Nephron (organoid): ENCODE results near the gene SHF.
A peak's percentile ranks its signal among the peaks of the same experiment; 100 is the strongest.

ENCODE experiments used
- H3K27ac Mint-ChIP-seq, 3 experiments: 2 replicates each; pipeline ENCODE4 v1.8.0; 2020; ENCODE audit warnings: mixed read lengths in 3 of 3, mild to moderate bottlenecking in 2 of 3, moderate library complexity in 1 of 3
- H3K27me3 Mint-ChIP-seq: 2 replicates; pipeline ENCODE4 v1.8.0; 2021; ENCODE audit warnings: low read depth, mild to moderate bottlenecking, moderate library complexity, mixed read lengths
- H3K36me3 Mint-ChIP-seq: 2 replicates; pipeline ENCODE4 v1.8.0; 2020; ENCODE audit warnings: low read depth, mixed read lengths
- H3K4me1 Mint-ChIP-seq: 2 replicates; pipeline ENCODE4 v1.8.0; 2020; ENCODE audit warnings: mixed read lengths
- H3K4me3 Mint-ChIP-seq, 3 experiments: 2 replicates each; pipeline ENCODE4 v1.8.0; 2020; ENCODE audit warnings: mild to moderate bottlenecking in 3 of 3, mixed read lengths in 3 of 3, moderate library complexity in 2 of 3
- H3K9me3 Mint-ChIP-seq: 2 replicates; pipeline ENCODE4 v1.8.0; 2020; ENCODE audit warnings: mixed read lengths
- CTCF ChIP-seq, 3 experiments: fragments of 200-600 bp; sonication (generic); IDR thresholded peaks; one replicate each; pipeline ENCODE4 v1.5.0; 2021; ENCODE audit warnings: antibody characterized with exemption in 3 of 3; ENCODE audit not compliant: unreplicated experiment in 3 of 3

Gene SHF

GRCh38 chr15:45126535-45127158, 61.1 kb downstream of the SHF start:
- no peaks in the 10 kb centered on the region for H3K36me3 Mint-ChIP-seq
- peak in 2 of 3 experiments; percentile 32 to 36 for TF ChIP-seq CTCF (IDR thresholded peaks at IDR 0.05; ENCODE audit: unreplicated experiment in 3 of 3)
- H3K27ac Mint-ChIP-seq, result no peak overlapping the region
- H3K4me1 Mint-ChIP-seq, result peaks cover 7% of the 10 kb centered on the region
- H3K4me3 Mint-ChIP-seq, result no peak overlapping the region
- peaks cover 2% of the 10 kb centered on the region for H3K9me3 Mint-ChIP-seq
- peaks cover 92% of the 10 kb centered on the region for H3K27me3 Mint-ChIP-seq

- peaks cover 72% of the 10 kb centered on the region for H3K27me3 Mint-ChIP-seq
- no peaks in the 10 kb centered on the region for H3K36me3 Mint-ChIP-seq
- peaks cover 3% of the 10 kb centered on the region for H3K4me1 Mint-ChIP-seq
- H3K9me3 Mint-ChIP-seq, result peaks cover 2% of the 10 kb centered on the region
- H3K27ac Mint-ChIP-seq, result no peak overlapping the region
- TF ChIP-seq CTCF (IDR thresholded peaks at IDR 0.05; ENCODE audit: unreplicated experiment in 3 of 3), result no peak
- H3K4me3 Mint-ChIP-seq, result no peak overlapping the region
Measured at GRCh38 chr15:45123397-45123796, 64.4 kb downstream of the SHF start.

DNA sequence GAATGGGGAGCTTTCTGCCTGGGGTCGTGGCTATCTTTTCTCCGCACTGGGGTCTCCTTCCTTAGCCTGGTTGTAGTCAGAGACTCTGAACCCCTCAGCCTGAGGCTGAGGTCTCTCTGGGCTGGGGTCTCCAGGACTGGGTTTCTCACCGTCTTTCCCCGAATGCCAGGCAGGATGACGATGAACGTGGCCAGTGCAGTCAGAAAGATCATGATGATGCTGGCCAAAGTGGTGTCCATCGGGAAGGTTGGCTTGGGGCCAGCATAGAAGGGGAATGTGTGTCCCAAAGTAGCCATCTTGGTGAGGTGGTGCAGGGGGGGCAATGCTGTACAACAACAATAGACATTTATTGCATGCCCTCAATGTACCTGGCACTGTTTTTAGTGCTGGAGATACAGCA, 65.0 kb downstream of the SHF start:
- no peak overlapping the region for H3K27ac Mint-ChIP-seq
- H3K36me3 Mint-ChIP-seq, result no peaks in the 10 kb centered on the region
- H3K4me1 Mint-ChIP-seq, result peaks cover 5% of the 10 kb centered on the region
- H3K9me3 Mint-ChIP-seq, result peaks cover 2% of the 10 kb centered on the region
- peaks cover 72% of the 10 kb centered on the region for H3K27me3 Mint-ChIP-seq
- H3K4me3 Mint-ChIP-seq, result no peak overlapping the region
- no peak for TF ChIP-seq CTCF (IDR thresholded peaks at IDR 0.05; ENCODE audit: unreplicated experiment in 3 of 3)

GRCh38 chr15:45121706-45122417, 65.9 kb downstream of the SHF start:
- H3K36me3 Mint-ChIP-seq, result no peaks in the 10 kb centered on the region
- peaks cover 76% of the 10 kb centered on the region for H3K27me3 Mint-ChIP-seq
- TF ChIP-seq CTCF (IDR thresholded peaks at IDR 0.05; ENCODE audit: unreplicated experiment in 3 of 3), result no peak
- peaks cover 5% of the 10 kb centered on the region for H3K4me1 Mint-ChIP-seq
- H3K27ac Mint-ChIP-seq, result no peak overlapping the region
- peaks cover 2% of the 10 kb centered on the region for H3K9me3 Mint-ChIP-seq
- no peak overlapping the region for H3K4me3 Mint-ChIP-seq

DNA sequence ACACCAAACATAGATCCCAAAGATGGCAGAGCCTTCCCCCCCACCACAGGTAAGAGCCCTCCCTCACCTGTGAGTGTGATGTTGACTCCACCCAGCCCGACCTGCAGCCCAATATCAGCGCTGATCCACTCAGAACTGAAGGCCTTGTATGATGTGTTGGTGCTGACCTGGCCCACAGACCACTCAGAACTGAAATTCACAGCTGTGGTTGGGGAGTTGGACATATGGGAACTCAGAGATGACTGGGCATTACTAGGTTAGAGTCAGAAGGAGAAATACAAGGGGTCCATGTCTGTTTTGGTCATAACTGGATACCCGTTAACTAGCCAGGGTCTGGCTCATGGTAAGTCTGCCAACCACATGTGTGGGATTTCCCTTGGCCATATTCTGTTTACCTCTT, 66.7 kb downstream of the SHF start:
- no peak overlapping the region for H3K4me3 Mint-ChIP-seq
- H3K36me3 Mint-ChIP-seq, result no peaks in the 10 kb centered on the region
- peaks cover 5% of the 10 kb centered on the region for H3K4me1 Mint-ChIP-seq
- peaks cover 77% of the 10 kb centered on the region for H3K27me3 Mint-ChIP-seq
- H3K9me3 Mint-ChIP-seq, result peaks cover 2% of the 10 kb centered on the region
- H3K27ac Mint-ChIP-seq, result no peak overlapping the region
- no peak for TF ChIP-seq CTCF (IDR thresholded peaks at IDR 0.05; ENCODE audit: unreplicated experiment in 3 of 3)
